ENCODE results near the gene OR5A1. TPM values are rescaled to one million over a fixed set of nuclear protein-coding genes. Genes with fewer than 3 reads are reported as not detected.

Gene OR5A1
- total and polyA plus RNA-seq, 7 donors = not detected

- DNase-seq (no peak), ATAC-seq (no peak)
- intact Hi-C loops (cut with DNase I) = no loop called here
- Histone ChIP-seq H3K27me3 (ENCODE audit: insufficient read depth in 3 of 3, low read length in 2 of 3) (no peaks in the 10 kb centered on the region), H3K36me3 (ENCODE audit: insufficient read depth in 1 of 2, low read depth in 1 of 2) (no peaks in the 10 kb centered on the region), H3K9me3 (no peaks in the 10 kb centered on the region), H3K27ac (no peak overlapping the region), H3K4me1 (no peaks in the 10 kb centered on the region), H3K4me3 (no peak overlapping the region)
- WGBS, 3 donors = 60 to 78% (median 66%) methylated on average over 2 of the region's 2 CpGs
- TF ChIP-seq, protein P1, sequence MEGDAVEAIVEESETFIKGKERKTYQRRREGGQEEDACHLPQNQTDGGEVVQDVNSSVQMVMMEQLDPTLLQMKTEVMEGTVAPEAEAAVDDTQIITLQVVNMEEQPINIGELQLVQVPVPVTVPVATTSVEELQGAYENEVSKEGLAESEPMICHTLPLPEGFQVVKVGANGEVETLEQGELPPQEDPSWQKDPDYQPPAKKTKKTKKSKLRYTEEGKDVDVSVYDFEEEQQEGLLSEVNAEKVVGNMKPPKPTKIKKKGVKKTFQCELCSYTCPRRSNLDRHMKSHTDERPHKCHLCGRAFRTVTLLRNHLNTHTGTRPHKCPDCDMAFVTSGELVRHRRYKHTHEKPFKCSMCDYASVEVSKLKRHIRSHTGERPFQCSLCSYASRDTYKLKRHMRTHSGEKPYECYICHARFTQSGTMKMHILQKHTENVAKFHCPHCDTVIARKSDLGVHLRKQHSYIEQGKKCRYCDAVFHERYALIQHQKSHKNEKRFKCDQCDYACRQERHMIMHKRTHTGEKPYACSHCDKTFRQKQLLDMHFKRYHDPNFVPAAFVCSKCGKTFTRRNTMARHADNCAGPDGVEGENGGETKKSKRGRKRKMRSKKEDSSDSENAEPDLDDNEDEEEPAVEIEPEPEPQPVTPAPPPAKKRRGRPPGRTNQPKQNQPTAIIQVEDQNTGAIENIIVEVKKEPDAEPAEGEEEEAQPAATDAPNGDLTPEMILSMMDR (IDR thresholded peaks at IDR 0.05) = no peak
These were observed 22.6 kb upstream of the OR5A1 start for GRCh38 chr11:59413646-59414045.

DNA sequence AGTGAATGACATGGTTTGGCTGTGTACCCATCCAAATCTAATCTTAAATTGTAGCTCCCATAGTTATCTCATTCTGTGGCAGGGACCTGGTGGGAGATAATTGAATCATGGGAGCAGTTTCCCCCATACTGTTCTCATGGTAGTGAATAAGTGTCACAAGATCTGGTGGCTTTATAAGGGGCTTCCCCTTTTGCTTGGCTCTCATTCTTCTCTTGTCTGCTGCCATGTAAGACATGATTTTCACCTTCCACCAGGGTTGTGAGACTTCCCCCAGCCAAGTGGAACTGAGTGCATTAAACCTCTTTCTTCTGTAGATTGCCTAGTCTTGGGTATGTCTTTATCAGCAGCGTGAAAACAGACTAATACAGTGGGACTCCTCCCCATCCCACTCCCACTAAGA, 21.2 kb upstream of the OR5A1 start:
- Histone ChIP-seq H3K36me3 (ENCODE audit: insufficient read depth in 1 of 2, low read depth in 1 of 2) (no peaks in the 10 kb centered on the region), H3K27ac (no peak overlapping the region), H3K4me1 (no peaks in the 10 kb centered on the region), H3K9me3 (no peaks in the 10 kb centered on the region), H3K27me3 (ENCODE audit: insufficient read depth in 3 of 3, low read length in 2 of 3) (no peaks in the 10 kb centered on the region), H3K4me3 (no peak overlapping the region)
- intact Hi-C loops (cut with DNase I) = no loop called here
- ATAC-seq = no peak
- TF ChIP-seq, protein P1 (IDR thresholded peaks at IDR 0.05) = no peak
- DNase-seq = no peak
- WGBS, 3 donors = 69 to 75% (median 72%) methylated on average over 1 of the region's 1 CpG

GRCh38 chr11:59416613-59417012, 19.7 kb upstream of the OR5A1 start:
- intact Hi-C loops (cut with DNase I) = no loop called here
- TF ChIP-seq, protein P1 (IDR thresholded peaks at IDR 0.05) = no peak
- Histone ChIP-seq H3K36me3 (ENCODE audit: insufficient read depth in 1 of 2, low read depth in 1 of 2) (no peaks in the 10 kb centered on the region), H3K27ac (no peak overlapping the region), H3K9me3 (no peaks in the 10 kb centered on the region), H3K4me3 (no peak overlapping the region), H3K4me1 (no peaks in the 10 kb centered on the region), H3K27me3 (ENCODE audit: insufficient read depth in 3 of 3, low read length in 2 of 3) (no peaks in the 10 kb centered on the region)
- WGBS, 3 donors = 78 to 88% (median 82%) methylated on average over 5 of the region's 5 CpGs
- no peak for ATAC-seq
- no peak for DNase-seq

DNA sequence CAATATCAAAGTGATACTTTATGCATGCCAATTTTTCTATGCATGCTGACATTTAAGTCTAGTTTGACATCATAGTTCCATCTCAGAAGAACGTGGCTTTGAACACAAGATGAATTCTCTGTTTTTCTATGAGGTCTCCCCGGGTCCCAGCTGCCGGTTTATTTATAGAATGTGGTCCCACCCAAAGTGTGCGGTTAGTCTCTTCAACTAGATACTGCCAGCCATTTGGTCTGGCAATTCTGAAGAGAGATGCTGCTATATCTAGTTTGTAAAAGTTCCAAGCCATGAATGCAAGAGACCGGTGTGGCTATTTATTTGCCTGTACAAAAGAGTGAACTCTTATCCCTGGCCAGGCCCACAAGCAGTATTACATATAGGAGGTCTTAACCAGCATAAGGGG, 19.2 kb upstream of the OR5A1 start:
- no peaks in the 10 kb centered on the region for H3K4me1 ChIP-seq
- WGBS, 3 donors = 22 to 27% (median 26%) methylated on average over 5 of the region's 5 CpGs
- no peak overlapping the region for H3K4me3 ChIP-seq
- H3K9me3 ChIP-seq = no peaks in the 10 kb centered on the region
- no peaks in the 10 kb centered on the region for H3K27me3 ChIP-seq (ENCODE audit: insufficient read depth in 3 of 3, low read length in 2 of 3)
- DNase-seq (no peak), ATAC-seq (no peak)
- H3K36me3 ChIP-seq (ENCODE audit: insufficient read depth in 1 of 2, low read depth in 1 of 2) = no peaks in the 10 kb centered on the region
- no peak overlapping the region for H3K27ac ChIP-seq
- intact Hi-C loops (cut with DNase I) = no loop called here
- TF ChIP-seq, protein P1 (IDR thresholded peaks at IDR 0.05) = no peak

DNA sequence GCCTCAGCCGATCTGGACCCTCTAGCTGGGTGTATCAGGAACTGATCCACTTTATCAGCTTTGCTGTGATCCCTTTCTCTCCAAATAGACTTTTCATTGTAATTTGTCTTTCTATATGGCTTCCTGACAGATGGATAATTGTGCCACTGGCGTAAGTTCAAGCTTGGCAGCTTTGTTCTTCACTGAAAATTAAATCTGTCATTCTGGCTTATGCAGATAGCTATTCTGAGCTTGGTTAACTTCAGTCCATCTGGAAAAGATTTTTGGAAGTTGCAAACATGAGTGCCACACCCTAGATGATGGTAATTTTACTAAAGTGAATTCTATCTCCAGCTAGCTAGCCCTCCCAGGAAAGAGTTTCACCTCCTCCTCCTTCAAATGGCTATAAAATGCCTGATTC, 18.1 kb upstream of the OR5A1 start:
- H3K4me1 ChIP-seq = no peaks in the 10 kb centered on the region
- no peaks in the 10 kb centered on the region for H3K27me3 ChIP-seq (ENCODE audit: insufficient read depth in 3 of 3, low read length in 2 of 3)
- DNase-seq = no peak
- no peak overlapping the region for H3K27ac ChIP-seq
- H3K4me3 ChIP-seq = no peak overlapping the region
- H3K36me3 ChIP-seq (ENCODE audit: insufficient read depth in 1 of 2, low read depth in 1 of 2) = no peaks in the 10 kb centered on the region
- ATAC-seq = no peak
- intact Hi-C loops (cut with DNase I) = no loop called here
- 46 to 60% (median 49%) methylated on average over 2 of the region's 2 CpGs for WGBS, 3 donors
- TF ChIP-seq, protein P1 (IDR thresholded peaks at IDR 0.05) = no peak
- H3K9me3 ChIP-seq = no peaks in the 10 kb centered on the region

Data from psoas muscle (tissue), 8 donors.